Effector CD4-positive, alpha-beta T cell (primary cell): ENCODE data around the gene SHOC2.

Source experiments
- DNase-seq: peaks from one replicate; pipeline ENCODE4 v3.0.0-alpha.2; 2020
- total RNA-seq: gene quantifications from one replicate; lab custom pipeline; 2026; lab: John Stamatoyannopoulos, UW

Gene SHOC2
- total RNA-seq, result 95.3 reads per million, percentile 82 among the genes with 10 or more reads in this experiment

DNA sequence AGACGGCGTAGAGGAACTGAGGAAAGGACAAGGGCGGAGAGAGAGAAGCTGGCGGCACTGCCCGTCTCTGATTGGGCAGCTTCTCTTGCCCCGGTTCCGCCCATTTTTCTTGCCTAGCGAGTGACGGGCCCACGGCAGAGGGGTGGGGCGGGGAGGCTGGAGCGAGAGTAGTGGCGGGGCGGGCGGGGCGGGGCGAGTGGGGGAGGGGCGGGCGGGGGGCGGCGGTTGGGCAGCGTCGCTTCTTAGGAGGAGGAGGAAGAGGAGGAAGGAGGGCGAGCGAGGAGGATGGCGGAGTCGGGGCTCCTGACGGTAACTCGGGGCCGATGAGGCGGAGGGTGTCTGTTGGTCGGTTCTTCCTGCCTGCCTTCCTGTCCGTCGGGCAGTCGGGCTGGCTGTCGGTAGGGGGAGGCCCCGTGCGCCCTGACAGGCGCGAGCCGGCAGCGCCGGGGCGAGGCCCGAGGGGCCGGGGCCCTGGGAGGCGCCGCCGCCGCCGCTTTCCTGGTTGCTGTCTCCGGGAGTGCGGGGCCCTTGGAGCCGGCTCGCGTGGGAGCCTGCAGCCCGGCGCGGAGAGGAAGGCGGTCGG lies at the start of gene SHOC2:
Gene SHOC2, plus strand, starts transcription at position 256 of the 583 bp plus-strand sequence. CDS start 44,755 bp downstream, outside the sequence.
- DNase-seq, result peak; percentile 98

DNA sequence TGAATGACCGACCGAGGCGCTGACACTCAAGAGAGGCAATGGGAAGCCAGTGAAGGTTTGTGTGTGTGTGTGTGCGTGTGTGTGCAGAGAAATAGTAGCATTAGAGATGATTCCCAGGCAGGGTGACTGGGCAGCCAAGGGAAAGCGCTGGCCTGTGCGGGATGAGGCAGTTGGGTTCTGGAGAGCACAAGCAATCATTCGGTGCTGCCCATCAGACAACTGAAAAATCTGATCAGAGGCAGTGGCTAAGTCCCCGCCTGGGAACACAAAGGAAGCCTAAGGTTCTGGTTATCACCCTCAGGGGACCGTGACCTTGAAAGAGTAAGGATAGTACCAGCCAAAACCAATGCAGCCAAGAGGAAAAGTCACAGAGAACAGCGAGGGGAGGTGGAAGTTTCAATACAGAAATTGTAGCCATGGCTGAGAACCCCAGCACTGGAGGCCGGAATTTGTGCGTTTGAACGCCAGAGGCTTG lies 48.5 kb upstream of the SHOC2 start:
- no peak for DNase-seq

DNA sequence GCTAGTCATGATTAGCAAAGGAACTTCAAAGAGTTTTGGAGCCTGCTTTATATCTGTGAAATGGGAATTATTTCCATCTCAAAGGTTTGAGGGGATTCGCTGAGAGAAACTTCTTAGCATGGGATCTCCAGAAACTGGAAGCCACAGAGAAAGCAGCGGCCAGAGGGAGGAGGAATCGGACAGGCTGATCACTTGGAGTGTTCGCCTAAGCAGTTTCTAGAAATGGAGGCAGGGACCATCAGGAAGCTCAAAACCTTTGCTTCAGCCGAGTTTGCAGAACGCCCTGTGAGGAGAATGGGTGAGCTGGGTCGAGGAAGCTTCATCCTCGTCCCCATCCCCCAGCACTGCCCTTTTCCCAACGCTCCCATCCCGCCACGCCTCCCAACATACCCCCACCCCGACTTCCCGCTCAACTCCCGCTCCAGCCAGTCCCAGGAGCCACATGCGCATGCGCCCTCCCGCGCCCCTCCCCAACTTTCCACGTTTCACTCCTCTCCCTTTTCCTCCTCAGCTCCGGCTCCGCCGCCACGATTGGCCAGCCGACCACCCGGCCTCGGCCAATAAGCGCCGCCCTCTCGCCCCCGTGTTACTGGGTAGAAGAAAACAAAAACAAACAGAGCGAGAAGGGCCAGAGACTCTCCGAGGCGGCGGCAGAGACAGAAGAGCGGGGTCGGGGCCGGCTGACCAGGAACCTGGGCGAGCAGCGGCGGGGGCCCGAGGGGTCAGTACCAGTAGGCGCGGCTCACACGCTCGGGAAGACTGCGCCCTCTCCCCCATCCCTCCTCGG lies 47.9 kb upstream of the SHOC2 start, which contains the start of gene PDCD4:
Gene PDCD4, plus strand, starts transcription at position 631 of the 787 bp plus-strand sequence. CDS start 4,100 bp downstream, outside the sequence.
- peak; percentile 92 for DNase-seq

DNA sequence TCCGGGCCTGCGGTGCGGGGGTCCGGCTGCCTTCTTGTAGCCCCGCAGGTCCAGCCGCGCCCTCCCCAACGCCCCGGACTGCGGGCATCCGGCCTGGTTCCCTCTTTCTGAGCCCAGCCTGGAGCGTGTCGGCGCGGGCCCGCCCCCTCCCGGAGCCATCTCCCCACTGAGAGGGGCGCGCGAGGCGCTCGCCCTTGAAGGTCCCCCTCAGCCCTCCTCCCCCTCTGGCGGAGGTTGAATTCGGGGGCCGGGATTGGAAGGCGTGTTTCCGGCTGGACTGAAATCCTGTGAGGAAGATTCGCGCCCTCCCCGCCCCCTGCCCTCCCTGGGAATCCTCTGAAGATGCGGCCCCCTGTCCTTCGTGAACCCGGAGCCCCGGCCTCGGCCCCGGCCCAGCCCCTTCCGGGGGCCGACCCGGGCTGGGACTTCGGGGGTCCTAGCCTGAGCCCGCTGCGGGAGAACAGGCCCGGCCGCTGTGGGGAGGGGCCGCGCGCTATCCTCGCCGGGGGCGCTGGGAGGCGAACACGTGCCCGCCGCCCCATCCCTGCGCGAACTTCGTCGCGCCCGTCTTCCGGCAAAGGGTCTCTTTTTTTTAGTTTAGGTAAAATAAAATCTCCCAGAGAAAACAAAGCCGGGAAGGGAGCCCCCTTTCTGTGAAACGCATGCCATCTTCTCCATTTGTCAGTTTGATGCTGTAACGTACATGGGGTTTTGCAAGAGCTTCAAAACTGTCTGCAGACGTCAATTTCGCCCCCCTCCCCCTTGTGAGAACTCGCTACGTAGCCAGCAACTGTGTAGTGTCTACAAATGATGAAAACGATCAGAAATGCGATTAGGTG lies 47.0 kb upstream of the SHOC2 start:
- DNase-seq, result peak; percentile 88

DNA sequence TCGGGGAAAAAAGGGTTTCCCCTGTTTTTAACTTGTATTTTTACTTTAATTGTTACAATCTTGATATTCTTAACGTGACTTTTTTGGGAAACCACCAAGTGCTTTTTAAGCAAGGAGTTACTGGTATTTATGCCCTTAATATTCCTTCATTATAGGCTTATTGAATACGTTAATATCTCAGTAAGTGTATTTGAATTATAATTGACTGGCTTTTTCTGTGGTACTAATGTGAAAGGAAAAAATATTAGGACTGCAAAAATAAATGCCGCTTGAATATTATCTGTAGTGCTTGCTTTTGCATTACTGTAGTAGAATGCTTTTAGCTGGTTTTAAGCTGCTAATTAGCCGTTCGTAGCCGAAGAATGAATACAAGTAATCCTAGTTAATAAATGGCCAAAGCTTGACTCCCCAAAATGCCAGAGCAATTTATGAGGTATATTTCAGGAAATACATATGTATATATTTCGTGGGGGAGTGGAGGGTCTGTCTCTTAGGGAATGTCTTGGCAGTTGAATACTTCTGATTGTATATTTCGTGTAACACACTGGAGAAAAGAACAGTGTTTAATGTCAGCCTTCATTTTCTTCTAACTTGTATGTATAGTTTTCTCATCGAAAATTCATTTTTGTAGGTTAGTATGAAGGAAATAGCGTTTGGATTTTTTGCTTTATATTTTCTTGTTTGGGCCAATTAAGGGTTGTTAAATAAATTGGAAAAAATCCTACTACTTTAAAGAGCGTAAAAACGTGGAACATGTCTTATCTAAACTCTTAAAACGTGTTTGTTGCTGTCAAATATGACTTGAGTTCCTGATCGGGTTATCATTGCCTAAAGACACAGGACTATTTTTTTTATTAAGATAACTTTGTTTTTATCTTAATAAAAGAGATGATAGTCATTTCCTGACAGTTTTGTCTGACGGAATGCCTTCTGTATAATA lies 46.1 kb upstream of the SHOC2 start:
- no peak for DNase-seq

DNA sequence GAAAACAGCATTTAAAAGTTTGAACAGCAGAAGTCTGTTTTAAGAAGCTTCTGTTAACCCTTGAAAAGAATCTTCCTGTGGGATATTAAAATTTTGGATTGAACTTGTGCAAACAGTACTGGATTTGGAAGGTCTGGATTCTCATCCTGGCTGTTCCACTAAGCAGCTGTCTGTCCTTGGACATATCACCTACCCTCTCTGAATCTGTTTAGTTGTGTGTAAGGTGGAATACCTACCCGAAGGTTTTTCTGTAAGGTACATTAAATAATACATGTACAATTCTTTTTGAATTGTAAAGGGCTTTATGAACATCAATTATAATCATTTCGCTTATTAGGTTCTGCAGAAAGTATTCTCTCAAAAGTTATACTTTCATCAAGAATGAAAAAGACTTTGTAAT lies 45.5 kb upstream of the SHOC2 start:
- DNase-seq, result no peak

DNA sequence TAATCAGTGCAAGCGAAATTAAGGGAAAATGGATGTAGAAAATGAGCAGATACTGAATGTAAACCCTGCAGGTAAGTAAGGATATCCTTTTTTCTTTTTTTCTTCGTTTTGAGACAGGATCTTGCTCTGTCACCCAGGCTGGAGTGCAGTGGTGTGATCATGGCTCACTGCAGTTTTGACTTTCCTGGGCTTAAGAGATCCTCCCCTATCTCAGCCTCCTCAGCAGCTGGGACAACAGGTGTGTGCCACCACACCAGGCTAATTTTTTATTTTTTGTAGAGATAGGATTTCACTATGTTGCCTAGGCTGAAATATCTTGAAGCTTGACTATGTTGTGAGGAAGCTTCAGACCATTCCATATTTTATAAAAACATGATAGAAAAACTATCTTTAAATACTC lies 43.4 kb upstream of the SHOC2 start:
- DNase-seq, result no peak

DNA sequence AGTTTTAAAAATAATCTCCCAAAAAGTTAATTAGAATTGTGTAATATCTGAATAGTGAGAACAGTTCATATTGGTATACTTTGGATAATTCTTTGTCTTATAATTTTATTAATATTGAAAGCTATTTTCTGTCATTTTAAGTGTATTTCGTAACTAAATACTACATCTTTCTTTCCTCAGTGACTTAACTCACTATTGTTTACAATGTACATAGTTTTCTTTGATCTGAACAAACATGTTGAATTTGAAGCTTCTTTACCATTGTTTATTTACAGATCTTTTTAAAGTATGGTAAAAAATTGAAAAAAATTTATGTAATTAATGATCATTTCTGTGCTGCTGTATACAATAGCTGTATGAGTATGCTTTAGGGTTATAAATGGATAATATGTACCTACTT lies 42.6 kb upstream of the SHOC2 start:
- DNase-seq, result no peak

DNA sequence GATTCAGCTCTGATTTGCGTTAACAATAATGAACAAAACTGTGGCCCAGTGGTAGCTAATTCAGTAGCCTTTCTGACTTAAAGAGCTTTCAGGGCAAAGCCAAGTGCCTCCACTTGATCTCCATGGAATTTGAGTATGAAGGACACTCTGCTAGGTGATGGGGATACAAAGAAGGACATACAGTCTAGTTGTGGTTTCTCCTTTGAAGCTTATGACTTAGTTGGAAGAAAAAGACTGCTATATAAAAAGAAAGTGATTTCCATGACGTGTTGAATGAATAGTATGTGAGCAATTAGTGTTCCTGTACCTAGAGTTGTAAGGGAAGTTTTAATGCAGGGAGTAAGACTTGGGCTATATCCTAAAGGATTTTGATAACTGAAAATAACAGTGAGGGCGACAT lies 39.4 kb upstream of the SHOC2 start:
- no peak for DNase-seq

DNA sequence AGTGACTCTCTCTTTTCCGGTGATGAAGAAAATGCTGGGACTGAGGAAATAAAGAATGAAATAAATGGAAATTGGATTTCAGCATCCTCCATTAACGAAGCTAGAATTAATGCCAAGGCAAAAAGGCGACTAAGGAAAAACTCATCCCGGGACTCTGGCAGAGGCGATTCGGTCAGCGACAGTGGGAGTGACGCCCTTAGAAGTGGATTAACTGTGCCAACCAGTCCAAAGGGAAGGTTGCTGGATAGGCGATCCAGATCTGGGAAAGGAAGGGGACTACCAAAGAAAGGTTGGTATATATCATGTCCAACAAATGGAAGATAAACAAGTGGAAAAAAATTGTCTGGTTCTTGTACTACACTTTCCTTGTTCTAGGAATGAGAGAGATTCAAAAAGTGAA lies 38.2 kb upstream of the SHOC2 start:
- DNase-seq, result no peak

DNA sequence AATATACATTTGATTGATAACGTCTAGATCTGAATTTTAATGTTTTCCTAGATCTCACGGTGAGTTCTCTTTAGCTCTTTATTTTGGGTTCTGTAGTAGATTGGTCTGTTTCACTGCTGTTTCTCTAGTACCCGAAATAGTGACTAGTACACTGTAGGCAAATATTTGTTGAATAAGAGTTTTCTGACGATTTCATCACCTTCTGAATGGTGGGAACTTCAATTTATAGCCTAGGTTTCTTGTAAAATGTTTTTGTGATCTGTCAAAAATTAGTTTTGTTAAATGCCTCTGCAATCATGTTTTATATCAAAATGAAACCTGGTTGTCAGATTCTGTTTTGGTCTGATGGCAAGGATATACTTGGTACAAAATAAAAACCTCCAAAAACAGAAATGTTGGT lies 37.5 kb upstream of the SHOC2 start:
- DNase-seq, result no peak

DNA sequence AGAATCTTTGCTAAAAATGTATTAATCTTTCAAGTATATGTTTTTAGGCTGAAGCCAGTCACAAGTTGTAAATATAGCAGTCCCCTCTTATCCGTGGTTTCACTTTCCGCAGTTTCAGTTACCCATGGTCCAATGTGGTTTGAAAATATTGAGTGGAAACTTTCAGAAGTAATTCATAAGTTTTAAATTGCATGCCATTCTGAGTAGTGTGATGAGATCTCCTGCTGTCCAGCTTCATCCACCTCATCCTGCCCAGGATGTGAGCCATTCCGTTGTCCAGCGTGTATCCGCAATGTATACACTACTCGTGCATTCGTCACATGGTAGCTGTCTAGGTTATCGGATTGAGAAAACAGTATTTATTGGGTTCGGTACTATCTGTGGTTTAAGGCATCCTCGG lies 35.5 kb upstream of the SHOC2 start:
- DNase-seq, result no peak

DNA sequence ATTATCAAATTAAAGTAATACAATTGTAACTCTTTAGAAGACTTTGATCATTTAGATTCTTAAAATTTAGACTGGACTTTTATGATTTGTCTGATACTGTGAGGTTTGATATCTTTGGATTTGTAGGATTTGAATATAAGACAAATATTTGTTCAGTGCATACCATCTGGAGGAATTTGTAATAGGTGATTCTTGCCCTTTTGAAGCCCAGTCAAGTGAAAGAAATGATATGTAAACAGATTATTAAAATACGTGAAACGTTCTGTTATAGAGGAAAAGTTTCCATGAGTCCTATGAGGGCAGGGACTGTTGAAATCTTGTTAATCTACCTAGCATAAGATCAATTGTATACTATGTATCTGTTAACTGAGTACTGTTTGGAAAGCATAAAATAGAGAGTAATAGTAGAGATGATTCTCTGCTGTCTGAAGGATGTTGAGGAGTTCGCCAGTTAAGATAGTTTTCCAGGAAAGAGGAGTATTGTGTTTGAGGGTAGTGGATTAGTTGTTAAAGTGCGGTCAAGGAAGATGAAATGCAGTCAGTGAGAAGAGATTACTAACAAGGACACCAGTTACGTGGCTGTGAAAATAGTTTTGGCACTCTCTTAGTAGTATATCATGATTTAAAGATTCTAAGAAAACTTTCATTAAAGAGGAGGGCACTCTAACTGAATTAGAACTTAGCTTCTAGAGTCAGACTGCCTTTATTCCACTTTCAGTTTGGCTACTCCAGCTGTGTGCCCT lies 33.3 kb upstream of the SHOC2 start:
- no peak for DNase-seq

DNA sequence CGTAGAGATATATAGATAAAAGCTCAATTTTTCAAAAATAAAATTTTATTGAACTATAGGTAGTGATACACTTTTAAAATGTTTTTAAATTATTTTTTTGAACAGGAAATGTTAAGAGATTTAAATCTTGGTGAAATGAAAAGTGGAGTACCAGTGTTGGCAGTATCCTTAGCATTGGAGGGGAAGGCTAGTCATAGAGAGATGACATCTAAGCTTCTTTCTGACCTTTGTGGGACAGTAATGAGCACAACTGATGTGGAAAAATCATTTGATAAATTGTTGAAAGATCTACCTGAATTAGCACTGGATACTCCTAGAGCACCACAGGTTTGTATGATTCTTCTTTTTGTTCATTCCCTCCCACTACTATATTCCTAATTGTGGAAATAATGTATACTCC lies 31.8 kb upstream of the SHOC2 start:
- DNase-seq, result no peak

DNA sequence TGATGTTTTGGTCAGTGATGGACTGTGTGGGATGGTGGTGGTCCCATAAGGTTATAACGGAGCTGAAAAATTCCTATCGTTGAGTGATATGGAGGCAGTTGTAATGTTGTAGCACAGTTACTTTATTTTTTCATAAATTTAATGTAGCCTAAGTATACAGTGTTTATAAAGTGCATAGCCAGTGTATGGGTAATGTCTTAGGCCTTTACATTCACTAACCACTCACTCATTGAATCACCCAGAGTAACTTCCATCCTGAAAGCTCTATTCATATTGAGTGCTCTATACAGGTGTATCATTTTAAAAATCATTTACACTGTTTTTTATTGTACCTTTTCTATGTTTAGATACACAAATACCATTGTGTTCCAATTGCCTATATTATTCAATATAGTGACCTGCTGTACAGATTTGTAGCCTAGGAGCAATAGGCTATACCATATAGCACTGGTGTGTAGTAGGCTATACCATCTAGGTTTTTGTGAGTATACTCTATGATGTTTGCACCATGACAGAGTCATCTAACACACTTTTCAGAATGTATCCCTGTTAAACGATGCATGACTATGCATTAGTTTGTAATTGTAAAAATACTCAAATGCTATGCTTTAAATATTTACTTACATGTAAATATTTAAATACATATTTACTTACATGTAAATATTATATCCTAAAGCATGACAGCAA lies 26.7 kb upstream of the SHOC2 start:
- no peak for DNase-seq

DNA sequence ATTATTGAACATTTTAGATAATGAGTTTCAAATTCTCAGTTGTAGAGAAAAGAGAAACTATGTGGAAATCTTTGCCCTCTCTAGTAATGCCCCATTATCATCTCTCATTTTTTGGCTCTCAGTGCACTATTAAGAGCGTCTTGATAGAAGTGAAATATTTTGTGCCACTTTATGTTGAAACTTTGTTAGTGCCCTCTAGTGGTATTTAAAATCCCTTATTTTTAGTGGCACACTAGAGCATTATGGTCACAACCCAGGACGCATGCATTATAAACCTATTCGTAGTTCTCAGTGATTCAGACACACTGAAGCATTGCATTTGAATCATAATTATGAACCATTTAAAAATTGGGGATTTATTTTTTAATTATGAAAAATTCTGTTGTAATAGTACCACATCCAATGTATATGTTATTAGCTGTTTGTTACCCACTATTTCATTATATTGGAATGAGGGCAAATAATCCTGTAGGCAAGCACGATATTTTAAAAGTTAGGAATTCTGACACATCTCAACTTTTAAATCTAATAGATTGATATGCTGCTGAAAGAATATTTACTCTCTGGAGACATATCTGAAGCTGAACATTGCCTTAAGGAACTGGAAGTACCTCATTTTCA lies 25.7 kb upstream of the SHOC2 start:
- no peak for DNase-seq

DNA sequence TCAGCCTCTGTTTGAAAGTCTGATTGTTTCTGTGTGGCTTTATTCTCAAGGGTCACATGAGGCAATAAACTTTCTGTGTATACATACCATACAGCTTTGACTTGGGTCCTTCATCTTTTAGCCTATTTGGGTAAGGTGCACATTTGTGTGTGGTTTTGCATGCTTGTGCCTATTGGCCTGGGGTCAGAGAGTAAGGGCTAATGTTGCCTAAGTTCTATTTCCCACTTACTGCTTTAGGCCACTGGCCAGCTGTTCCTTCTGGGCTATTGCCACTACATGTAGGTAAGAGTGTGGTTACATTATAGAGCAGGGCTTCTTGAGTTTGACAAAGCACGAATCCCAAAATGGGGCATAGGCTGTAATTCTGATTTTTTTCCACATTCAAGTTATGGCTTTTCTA lies 22.2 kb upstream of the SHOC2 start:
- DNase-seq, result no peak

DNA sequence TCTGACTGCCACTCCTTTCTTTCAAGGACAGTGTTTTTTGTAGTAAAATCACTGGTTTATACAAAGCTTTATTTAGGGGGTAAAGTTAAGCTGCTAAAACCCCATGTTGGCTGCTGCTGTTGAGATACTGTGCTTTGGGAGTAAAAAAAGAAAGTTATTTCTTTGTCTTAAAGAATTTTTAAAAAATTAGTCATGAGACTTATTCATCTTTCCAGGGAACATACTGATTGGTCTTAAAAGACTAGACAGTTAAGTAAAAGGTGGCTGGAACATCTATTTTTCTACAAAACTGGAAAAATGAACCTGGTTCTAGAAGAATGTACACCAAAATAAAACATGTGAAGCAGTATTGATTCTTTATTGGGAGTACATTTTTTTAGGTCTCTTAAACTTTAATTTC lies 21.0 kb upstream of the SHOC2 start:
- no peak for DNase-seq

DNA sequence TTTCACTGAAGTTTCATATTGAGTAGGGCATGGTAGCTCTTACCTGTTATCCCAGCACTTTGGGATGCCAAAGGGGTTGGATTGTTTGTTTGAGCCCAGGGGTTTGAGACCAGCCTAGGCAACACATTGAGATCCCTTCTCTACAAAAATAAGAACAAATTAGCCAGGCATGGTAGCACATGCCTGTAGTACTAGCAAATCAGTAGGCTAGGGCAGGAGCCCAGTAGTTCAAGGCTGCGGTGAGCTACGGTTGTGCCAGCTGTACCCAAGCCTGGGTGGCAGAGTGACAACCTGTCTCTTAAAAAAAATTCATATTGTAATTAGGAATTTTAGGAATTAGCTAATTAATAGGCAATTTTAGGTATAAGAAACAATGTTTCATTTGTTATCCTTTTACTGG lies 18.4 kb upstream of the SHOC2 start:
- no peak for DNase-seq
